Lung microvascular endothelial cell (primary cell): ENCODE data around the gene SRGAP1. TPM values are rescaled to one million over a fixed set of nuclear protein-coding genes. Genes with fewer than 3 reads are reported as not detected.

Source experiments
- DNase-seq, 2 donors: peaks; one replicate each; pipeline versions ENCODE4 v3.0.0 to v3.0.0-alpha.2; 2010; ENCODE audit warnings: low read depth in 2 of 2
- total RNA-seq: library from RNA; depleted of rRNA; stranded (reverse); fragments of >200 nt; gene quantifications from 2 replicates; pipeline ENCODE4 v1.2.1, GENCODE V29; 2014

Gene SRGAP1
- total RNA-seq = 1.3 and 2.2 TPM in 2 replicates

GRCh38 chr12:63844391-63845341 lies at the start of gene SRGAP1:
Gene SRGAP1 (plus strand): TSS chr12:63844700. CDS start chr12:63844817, 117 bp downstream.
- peak; percentile 62 to 81 for DNase-seq

DNA sequence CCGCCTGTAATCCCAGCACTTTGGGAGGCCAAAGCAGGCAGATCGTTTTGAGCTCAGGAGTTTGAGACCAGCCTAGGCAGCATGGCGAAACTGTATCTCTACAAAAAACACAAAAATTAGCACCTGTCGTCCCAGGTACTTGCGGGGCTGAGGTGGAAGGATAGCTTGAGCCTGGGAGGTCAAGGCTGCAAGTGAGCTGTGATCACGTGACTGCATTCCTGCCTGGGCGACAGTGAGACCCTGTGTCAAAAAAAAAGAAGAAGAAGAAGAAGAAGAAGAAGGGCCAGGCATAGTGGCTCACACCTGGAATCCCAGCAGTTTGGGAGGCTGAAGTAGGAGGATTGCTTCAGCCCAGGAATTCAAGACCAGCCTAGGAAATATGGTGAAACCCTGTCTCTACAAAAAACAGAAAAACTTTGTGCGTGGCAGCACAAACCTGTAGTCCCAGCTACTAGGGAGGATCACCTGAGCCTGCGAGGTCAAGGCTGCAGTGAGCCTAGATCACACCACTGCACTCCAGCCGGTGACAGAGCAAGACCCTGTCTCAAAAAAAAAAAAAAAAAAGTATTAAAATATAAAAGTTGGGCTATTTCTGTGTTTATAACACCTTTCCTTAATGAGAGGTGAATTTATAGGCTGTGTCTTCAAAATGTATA lies 49.3 kb upstream of the SRGAP1 start:
- no peak for DNase-seq

DNA sequence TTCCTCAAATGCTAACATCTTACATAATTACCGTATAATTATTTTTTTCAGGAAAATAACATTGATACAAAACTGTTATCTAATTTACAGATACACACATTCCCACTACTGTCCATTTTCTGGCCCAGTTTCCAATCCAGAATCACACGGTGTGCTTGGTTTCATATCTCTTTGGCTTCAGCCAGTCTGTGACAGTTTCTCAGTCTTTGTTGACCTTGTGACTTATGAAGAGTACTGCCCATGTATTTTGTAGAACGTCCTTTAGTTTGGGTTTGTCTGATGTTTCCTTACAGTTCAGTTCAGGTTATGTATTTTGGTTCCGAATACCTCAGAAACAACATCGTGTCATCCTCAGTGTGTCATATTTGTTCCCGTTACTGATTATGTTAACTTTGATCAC lies 48.6 kb upstream of the SRGAP1 start:
- no peak for DNase-seq

DNA sequence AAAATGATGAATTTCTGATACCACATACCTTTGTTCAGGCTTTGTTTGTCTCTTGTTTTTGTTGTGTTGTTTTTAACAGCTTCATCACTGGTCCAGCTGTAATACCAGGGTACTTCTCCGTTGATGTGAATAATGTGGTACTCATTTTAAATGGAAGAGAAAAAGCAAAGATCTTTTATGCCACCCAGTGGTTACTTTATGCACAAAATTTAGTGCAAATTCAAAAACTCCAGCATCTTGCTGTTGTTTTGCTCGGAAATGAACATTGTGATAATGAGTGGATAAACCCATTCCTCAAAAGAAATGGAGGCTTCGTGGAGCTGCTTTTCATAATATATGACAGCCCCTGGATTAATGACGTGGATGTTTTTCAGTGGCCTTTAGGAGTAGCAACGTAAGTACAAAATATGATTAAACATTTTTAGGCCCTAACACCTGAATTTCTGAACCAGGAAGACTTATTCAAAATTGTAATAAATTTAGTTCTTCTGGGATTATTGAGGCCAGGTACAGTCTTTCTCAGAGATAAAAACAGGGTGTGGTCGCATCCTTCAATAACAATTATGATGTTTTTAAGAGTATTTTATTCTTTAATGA lies 42.4 kb upstream of the SRGAP1 start:
- peak; percentile 41 to 47 for DNase-seq

DNA sequence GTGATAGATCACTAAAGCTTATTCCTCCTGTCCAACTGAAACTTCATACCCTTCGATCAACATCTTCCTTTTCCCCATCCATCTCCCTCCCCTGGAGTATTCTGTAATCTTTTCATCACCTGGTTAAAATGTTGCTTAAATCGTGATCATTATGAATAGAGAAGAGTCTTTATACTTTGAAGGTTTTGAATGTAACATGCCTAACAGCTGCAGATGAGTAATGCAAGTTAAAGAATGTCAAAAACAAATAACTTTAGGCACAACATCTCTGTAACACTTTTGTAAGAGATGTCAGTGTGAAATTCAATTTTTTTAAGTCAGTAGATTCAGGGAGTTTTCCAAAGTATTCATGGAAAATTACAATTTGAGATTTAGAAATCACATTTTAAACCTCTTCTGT lies 39.8 kb upstream of the SRGAP1 start:
- no peak for DNase-seq

DNA sequence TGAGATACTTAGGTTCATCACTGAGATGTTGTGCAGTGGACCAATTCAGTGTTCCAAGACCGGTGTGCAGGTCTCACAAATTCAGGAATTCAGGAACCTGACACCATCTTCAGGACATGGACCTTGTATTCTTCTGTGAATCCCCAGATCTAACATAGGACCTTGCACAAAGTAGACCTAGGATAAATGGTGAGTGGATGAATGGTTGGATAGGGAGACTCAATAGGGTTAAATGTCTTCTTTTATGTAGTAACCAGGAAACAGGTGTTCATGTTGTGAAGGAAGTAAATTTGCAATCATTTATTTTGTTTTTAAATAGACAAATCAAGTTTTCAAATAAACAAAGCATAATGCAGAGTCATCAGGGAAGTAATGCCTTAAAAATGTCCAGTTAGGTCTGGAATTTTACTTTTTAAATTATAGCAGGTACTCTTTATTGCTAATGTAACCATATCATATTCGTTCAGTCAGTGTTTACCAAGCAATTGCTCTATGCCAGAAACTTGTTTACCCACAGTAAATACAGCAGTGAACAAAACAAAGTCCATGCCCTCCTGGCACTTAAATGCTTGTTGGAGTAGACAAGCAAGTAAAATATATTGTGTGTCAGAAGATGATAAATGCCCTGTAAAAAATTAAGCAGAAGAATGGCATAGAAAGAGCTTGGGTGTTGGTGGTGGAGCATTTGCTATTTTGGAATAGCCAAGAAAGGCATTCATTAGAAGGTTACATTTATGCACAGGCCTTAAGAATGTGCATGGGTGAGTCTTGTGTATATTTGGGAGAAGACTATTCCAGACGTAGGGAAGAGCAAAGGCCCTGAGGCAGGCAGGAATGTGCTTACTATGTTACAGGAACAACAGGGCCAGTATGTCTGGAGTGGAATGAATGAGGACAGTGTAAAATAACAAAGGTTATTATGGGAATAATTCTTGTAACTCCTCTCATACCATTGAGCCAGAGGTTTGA lies 38.5 kb upstream of the SRGAP1 start:
- no peak for DNase-seq

DNA sequence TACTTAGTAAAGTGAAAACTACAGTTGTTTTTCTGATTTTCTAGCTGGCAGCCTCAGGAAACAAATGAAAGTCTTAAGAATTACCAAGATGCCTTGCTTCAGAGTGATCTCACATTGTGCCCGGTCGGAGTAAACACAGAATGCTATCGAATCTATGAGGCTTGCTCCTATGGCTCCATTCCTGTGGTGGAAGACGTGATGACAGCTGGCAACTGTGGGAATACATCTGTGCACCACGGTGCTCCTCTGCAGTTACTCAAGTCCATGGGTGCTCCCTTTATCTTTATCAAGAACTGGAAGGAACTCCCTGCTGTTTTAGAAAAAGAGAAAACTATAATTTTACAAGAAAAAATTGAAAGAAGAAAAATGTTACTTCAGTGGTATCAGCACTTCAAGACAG lies 35.9 kb upstream of the SRGAP1 start:
- no peak for DNase-seq

DNA sequence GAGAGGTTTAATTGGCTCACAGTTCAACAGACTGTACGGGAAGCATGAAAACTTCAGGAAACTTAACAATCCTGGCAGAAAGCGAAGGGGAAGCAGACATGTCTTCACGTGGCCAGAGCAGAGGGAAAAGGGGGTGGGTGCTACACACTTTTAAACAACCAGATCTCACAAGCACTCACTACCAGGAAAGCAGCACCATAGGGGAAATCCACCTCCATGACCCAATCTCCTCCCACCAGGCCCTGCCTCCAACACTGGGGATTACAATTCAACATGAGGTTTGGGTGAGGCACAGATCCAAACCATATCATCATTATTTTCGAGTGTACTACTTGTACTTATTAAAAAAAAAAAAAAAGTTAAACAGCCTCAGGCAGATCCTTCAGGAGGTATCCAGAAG lies 34.9 kb upstream of the SRGAP1 start:
- DNase-seq = no peak

- no peak for DNase-seq
Measured at GRCh38 chr12:63811334-63811733, 33.2 kb upstream of the SRGAP1 start.

- no peak for DNase-seq
Measured at GRCh38 chr12:63811755-63812154, 32.7 kb upstream of the SRGAP1 start.

DNA sequence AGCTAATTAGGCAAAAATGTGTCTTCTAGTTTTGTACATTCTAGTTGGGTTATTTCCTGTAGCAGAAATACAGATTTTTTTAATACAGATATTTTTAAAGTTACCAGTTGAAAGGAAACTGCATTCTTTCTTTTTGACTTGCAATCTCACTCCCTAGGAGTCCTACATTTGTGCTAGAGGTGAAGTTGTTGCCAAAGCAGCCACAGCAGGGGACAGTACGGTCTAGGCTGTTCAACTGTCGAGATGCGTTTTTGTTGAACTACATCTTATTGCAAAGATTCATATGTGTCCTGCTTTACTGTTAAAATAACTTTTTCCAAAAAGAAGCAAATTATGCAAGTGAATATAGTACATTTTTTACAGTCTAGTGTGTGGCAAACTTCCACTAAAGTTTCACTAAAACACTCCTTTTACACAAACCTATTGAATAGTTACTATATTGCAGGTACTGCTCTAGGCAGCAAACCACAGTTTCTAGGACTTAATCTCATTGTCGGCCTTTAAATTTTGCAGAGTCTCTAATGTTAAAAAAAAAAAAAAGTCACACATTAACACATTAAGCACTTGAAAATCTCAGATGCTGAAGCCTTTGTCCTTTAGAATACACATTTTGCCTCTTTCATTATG lies 30.2 kb upstream of the SRGAP1 start:
- DNase-seq = no peak

DNA sequence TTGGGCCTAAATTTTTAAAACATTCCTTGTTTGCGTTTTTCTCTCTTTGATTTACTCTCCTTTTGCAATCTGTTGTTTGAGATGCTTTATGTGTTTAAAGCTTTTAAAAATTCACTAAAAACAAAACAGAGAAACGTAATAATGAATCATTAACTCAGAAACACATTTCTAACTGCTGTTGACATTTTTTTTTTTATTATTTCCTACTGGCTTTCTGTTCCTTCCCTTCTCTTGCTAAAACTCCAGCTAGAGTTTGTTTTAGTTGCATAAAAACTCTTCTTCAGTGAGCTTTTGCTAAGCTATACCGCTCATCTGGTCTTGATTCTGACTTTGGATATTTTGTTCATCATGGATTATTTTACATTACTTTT lies 29.0 kb upstream of the SRGAP1 start:
- no peak for DNase-seq

GRCh38 chr12:63816031-63816430 lies 28.5 kb upstream of the SRGAP1 start:
- peak in 1 of 2 donors; percentile 41 for DNase-seq

- no peak for DNase-seq
Measured at GRCh38 chr12:63820427-63820826, 24.1 kb upstream of the SRGAP1 start.

DNA sequence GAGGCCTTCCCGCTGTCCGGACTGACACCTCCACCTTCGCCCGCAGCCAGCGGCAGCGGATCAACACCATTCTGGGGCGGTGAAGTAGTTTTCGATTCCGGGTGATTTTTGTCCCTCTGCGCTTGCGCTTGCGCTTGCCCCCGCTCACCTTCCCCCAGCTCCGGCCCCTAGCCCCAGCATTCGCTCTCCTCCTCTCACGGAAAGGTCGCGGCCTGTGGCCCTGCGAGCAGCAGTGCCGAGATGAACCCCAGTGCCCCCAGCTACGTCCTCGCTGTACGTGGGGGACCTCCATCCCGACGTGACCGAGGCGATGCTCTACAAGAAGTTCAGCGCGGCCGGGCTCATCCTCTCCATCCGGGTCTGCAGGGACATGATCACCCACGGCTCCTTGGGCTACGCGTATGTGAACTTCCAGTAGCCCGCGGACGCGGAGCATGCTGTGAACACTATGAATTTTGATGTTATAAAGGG lies 22.7 kb upstream of the SRGAP1 start:
- peak in 1 of 2 donors; percentile 10 for DNase-seq

DNA sequence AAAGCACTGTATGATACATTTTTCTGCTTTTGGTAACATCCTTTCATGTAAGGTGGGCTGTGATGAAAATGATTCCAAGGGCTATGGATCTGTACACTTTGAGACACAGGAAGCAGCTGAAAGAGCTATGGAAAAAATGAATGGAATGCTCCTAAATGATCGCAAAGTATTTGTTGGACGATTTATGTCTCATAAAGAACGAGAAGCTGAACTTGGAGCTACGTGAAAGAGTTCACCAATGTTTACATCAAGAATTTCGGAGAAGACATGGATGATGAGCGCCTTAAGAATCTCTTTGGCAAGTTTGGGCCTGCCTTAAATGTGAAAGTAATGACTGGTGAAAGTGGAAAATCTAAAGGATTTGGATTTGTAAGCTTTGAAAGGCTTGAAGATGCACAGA lies 22.1 kb upstream of the SRGAP1 start:
- DNase-seq = no peak

- DNase-seq = no peak
Measured at GRCh38 chr12:63823040-63823439, 21.5 kb upstream of the SRGAP1 start.

DNA sequence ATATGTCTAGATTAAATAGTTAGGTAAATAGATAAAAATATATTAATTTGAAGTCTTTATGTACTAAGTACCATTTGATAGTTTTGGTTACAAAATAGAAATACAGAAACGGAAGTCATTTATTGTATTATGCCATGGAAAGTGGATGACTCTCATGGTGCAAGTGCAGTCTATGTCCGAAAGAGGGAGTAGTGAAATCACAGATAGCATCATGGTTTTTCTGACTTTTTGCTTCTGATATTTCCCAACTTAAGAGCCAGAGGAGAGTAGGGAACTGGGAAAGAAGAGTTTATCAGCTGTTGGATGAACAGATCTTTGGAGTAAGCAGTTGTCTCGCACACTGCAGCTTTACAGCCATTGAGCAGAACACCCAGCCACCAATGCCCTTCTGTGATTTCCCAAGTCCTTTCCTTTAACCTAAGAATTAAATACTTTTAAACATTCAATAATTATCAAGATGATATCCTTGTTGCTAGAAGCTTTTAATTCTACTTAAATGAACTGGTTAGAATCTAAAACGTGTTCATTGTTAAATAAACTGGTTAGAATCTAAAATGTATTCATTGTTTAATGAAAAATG lies 18.4 kb upstream of the SRGAP1 start:
- peak; percentile 81 for DNase-seq

DNA sequence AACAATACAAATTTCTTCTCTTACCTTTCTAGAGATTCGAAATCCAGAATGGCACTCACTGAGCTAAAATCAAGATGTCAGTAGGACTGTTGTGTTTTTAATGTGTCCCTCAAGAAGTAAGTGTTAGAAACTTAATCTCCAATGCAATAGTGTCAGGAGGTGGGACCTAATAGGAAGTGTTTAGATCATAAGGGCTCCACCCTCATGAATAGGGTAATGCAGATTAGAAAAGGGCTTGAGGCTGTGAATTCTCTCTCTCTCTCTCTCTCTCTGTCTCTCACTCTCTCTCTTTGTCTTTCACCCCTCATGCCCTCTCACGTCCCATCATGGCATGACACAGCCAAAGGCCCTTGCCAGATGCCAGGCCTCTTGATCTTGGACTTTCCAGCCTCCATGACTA lies 15.6 kb upstream of the SRGAP1 start:
- DNase-seq = no peak

GRCh38 chr12:63836046-63836445 lies 8.5 kb upstream of the SRGAP1 start:
- DNase-seq = no peak
